GM23338 (cell line): ENCODE measurements around the gene ARAF. TPM values are rescaled to one million over a fixed set of nuclear protein-coding genes. Genes with fewer than 3 reads are reported as not detected.

Experiments used
- ATAC-seq: fragments of 200-7000 bp; cut with Tn5 transposase; 3 replicates; pipeline ENCODE4 v1.9.1; 2020
- DNase-seq: peaks from one replicate; pipeline ENCODE4 v3.0.0-alpha.2; 2015; ENCODE audit warnings: low spot score
- H2AFZ ChIP-seq: fragments of 200-600 bp; sonication (generic); 2 replicates; pipeline ENCODE4 v1.8.0; 2016; ENCODE audit warnings: antibody characterized with exemption, mild to moderate bottlenecking, moderate library complexity
- H3F3A ChIP-seq: fragments of 200-600 bp; sonication (generic); replicated peaks from 2 replicates; pipeline ENCODE4 v1.8.0; 2017; ENCODE audit warnings: antibody characterized with exemption, mixed run types, low read depth
- H3K27ac ChIP-seq: fragments of 200-600 bp; sonication (generic); 2 replicates; pipeline ENCODE4 v1.6.1; 2016; ENCODE audit warnings: low read depth
- H3K27me3 ChIP-seq: fragments of 200-600 bp; sonication (generic); 2 replicates; pipeline ENCODE4 v1.8.0; 2016; ENCODE audit warnings: mild to moderate bottlenecking, mixed run types, moderate library complexity; ENCODE audit not compliant: insufficient read depth
- H3K36me3 ChIP-seq: fragments of 200-600 bp; sonication (generic); 2 replicates; pipeline ENCODE4 v1.8.0; 2016; ENCODE audit warnings: mild to moderate bottlenecking; ENCODE audit not compliant: insufficient read depth
- H3K4me1 ChIP-seq: fragments of 200-600 bp; sonication (generic); 2 replicates; pipeline ENCODE4 v1.8.0; 2016; ENCODE audit warnings: mild to moderate bottlenecking, moderate library complexity; ENCODE audit not compliant: insufficient read depth
- H3K4me2 ChIP-seq: fragments of 200-600 bp; sonication (generic); 2 replicates; pipeline ENCODE4 v1.7.1; 2017; ENCODE audit warnings: mixed run types
- H3K4me3 ChIP-seq: fragments of 200-600 bp; sonication (generic); 2 replicates; pipeline ENCODE4 v1.6.1; 2016; ENCODE audit warnings: mixed run types
- H3K79me2 ChIP-seq: fragments of 200-600 bp; sonication (generic); replicated peaks from 2 replicates; pipeline ENCODE4 v1.8.0; 2017; ENCODE audit warnings: mild to moderate bottlenecking; ENCODE audit not compliant: insufficient read depth
- H3K9me2 ChIP-seq: fragments of 200-600 bp; sonication (generic); 2 replicates; pipeline ENCODE4 v1.8.0; 2017; ENCODE audit not compliant: insufficient read depth
- H4K20me1 ChIP-seq: fragments of 200-600 bp; sonication (generic); replicated peaks from 2 replicates; pipeline ENCODE4 v1.8.0; 2017; ENCODE audit warnings: mild to moderate bottlenecking; ENCODE audit not compliant: insufficient read depth
- H3K27ac Mint-ChIP-seq: 2 replicates; pipeline ENCODE4 v1.8.0; 2020; ENCODE audit warnings: inconsistent platforms, mild to moderate bottlenecking, moderate library complexity, mixed read lengths
- H3K27me3 Mint-ChIP-seq: 3 replicates; pipeline ENCODE4 v1.8.0; 2022; ENCODE audit warnings: low read depth, mild to moderate bottlenecking, moderate library complexity, mixed read lengths, inconsistent platforms; ENCODE audit not compliant: insufficient read depth, poor library complexity
- H3K36me3 Mint-ChIP-seq: 3 replicates; pipeline ENCODE4 v1.8.0; 2021; ENCODE audit warnings: low read depth, mild to moderate bottlenecking, inconsistent platforms, moderate library complexity, mixed read lengths
- H3K4me1 Mint-ChIP-seq: 3 replicates; pipeline ENCODE4 v1.8.0; 2020; ENCODE audit warnings: mild to moderate bottlenecking, inconsistent platforms, mixed read lengths
- H3K4me3 Mint-ChIP-seq: 3 replicates; pipeline ENCODE4 v1.8.0; 2021; ENCODE audit warnings: moderate library complexity, mild to moderate bottlenecking, inconsistent platforms, mixed read lengths
- H3K9me3 Mint-ChIP-seq: 3 replicates; pipeline ENCODE4 v1.8.0; 2020; ENCODE audit warnings: moderate library complexity, mild to moderate bottlenecking, inconsistent platforms, mixed read lengths
- CREB1 ChIP-seq: fragments of 250-450 bp; sonication (Bioruptor Pico); IDR thresholded peaks from 2 replicates; pipeline ENCODE4 v1.5.0; 2020; ENCODE audit warnings: low read depth, mild to moderate bottlenecking, moderate library complexity
- EZH2 ChIP-seq: fragments of 200-600 bp; sonication (generic); IDR thresholded peaks from one replicate; pipeline ENCODE4 v1.8.0; 2017; ENCODE audit warnings: antibody characterized with exemption, mild to moderate bottlenecking, low read depth; ENCODE audit not compliant: unreplicated experiment
- EZH2phosphoT487 ChIP-seq: fragments of 200-600 bp; sonication (generic); IDR thresholded peaks from one replicate; pipeline ENCODE4 v1.8.1; 2018; ENCODE audit warnings: antibody characterized with exemption; ENCODE audit not compliant: unreplicated experiment
- JUNB ChIP-seq: IDR thresholded peaks from one replicate; pipeline ENCODE4 v1.6.1; 2016; ENCODE audit warnings: antibody characterized with exemption; ENCODE audit not compliant: unreplicated experiment
- NANOG ChIP-seq: IDR thresholded peaks from 2 replicates; pipeline ENCODE4 v1.6.1; 2016; ENCODE audit warnings: antibody characterized with exemption, borderline replicate concordance
- STAT1 ChIP-seq: IDR thresholded peaks from one replicate; pipeline ENCODE4 v1.6.1; 2016; ENCODE audit warnings: antibody characterized with exemption; ENCODE audit not compliant: unreplicated experiment
- ZNF114 ChIP-seq: fragments of 250-450 bp; sonication (Bioruptor Pico); IDR thresholded peaks from 2 replicates; pipeline ENCODE4 v1.5.0; 2020; ENCODE audit warnings: mild to moderate bottlenecking, moderate library complexity
- ZNF331 ChIP-seq: fragments of 250-450 bp; sonication (Bioruptor Pico); IDR thresholded peaks from 2 replicates; pipeline ENCODE4 v1.5.0; 2020; ENCODE audit warnings: low read depth, mild to moderate bottlenecking, moderate library complexity
- polyA plus RNA-seq: library from polyadenylated mRNA; unstranded; fragments of >200 nt; fragmentation: Nextera tagmentation; extraction: Ambion mirVana; gene quantifications from 2 replicates; pipeline ENCODE4 v1.2.1, GENCODE V29; 2016
- total RNA-seq: library from RNA; depleted of rRNA; stranded (reverse); fragments of >200 nt; shearing (Covaris generic); gene quantifications from 2 replicates; pipeline ENCODE4 v1.2.3, GENCODE V29; 2014
- TF ChIP-seq, protein P1 (sequence below): IDR thresholded peaks from one replicate; pipeline ENCODE4 v1.6.1; 2018; ENCODE audit warnings: antibody characterized with exemption; ENCODE audit not compliant: unreplicated experiment
- TF ChIP-seq, protein P2 (sequence below): IDR thresholded peaks from 2 replicates; pipeline ENCODE4 v1.6.1; 2016; ENCODE audit warnings: antibody characterized with exemption

Gene ARAF
- total and polyA plus RNA-seq, 2 experiments from 2014 or later = 28.2 to 43.9 TPM

DNA sequence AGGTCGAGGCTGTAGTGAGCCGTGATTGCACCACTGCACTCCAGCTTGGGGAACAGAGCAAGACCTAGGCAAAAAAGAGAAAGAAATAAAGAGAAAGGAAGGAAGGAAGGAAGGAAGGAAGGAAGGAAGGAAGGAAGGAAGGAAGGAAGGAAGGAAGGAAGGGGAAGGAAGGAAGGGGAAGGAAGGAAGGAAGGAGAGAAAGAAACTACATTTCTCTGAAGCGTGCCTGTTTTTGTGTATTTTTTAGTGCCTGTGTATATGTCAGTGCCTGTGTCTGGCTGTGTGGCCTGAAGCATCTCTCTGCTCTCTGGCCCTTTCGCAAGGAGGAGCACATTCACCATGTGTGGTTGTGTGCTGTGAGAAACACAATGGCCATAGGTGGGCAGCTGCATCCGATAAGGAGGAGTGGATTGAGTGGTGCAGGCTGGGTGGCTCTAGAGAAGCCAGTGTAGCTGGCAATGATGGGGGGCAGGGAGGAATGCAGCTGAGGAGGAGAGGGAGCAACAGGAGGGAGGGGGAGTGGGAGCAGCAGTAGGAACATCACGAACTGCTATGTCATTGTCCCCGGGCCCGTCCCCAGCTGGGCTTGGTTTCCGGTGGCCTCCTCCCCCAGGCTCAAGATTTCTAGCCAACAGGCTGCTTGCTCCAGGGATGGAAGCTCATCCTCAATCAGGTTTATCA lies 47.3 kb downstream of the ARAF start:
- H3K4me1 ChIP-seq = no peaks in the 10 kb centered on the region
- H3K4me3 ChIP-seq = no peak overlapping the region; the same call in 1 of the 2 replicates
- Mint-ChIP-seq H3K4me1 (peaks cover 17% of the 10 kb centered on the region), H3K4me3 (no peak overlapping the region; the same call in 1 of the 3 replicates), H3K9me3 (no peaks in the 10 kb centered on the region), H3K27ac (peak overlapping the region; percentile 98), H3K36me3 (peaks cover 13% of the 10 kb centered on the region; the same call in 2 of the 3 replicates), H3K27me3 (peaks cover 4% of the 10 kb centered on the region)
- no peaks in the 10 kb centered on the region for H3K36me3 ChIP-seq
- H3K79me2 ChIP-seq = no peaks in the 10 kb centered on the region
- no peak overlapping the region for H2AFZ ChIP-seq
- no peak overlapping the region for H3K4me2 ChIP-seq
- H3K27ac ChIP-seq = 0 out of 2 replicates have a peak overlapping the region, but pooled peaks have one; percentile 59
- H4K20me1 ChIP-seq = no peaks in the 10 kb centered on the region
- peak; percentile 96 for ATAC-seq
- no peaks in the 10 kb centered on the region for H3F3A ChIP-seq
- no peaks in the 10 kb centered on the region for H3K9me2 ChIP-seq
- H3K27me3 ChIP-seq = no peaks in the 10 kb centered on the region
- TF ChIP-seq, protein P1, sequence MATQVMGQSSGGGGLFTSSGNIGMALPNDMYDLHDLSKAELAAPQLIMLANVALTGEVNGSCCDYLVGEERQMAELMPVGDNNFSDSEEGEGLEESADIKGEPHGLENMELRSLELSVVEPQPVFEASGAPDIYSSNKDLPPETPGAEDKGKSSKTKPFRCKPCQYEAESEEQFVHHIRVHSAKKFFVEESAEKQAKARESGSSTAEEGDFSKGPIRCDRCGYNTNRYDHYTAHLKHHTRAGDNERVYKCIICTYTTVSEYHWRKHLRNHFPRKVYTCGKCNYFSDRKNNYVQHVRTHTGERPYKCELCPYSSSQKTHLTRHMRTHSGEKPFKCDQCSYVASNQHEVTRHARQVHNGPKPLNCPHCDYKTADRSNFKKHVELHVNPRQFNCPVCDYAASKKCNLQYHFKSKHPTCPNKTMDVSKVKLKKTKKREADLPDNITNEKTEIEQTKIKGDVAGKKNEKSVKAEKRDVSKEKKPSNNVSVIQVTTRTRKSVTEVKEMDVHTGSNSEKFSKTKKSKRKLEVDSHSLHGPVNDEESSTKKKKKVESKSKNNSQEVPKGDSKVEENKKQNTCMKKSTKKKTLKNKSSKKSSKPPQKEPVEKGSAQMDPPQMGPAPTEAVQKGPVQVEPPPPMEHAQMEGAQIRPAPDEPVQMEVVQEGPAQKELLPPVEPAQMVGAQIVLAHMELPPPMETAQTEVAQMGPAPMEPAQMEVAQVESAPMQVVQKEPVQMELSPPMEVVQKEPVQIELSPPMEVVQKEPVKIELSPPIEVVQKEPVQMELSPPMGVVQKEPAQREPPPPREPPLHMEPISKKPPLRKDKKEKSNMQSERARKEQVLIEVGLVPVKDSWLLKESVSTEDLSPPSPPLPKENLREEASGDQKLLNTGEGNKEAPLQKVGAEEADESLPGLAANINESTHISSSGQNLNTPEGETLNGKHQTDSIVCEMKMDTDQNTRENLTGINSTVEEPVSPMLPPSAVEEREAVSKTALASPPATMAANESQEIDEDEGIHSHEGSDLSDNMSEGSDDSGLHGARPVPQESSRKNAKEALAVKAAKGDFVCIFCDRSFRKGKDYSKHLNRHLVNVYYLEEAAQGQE = no peak
- TF ChIP-seq, protein P2, sequence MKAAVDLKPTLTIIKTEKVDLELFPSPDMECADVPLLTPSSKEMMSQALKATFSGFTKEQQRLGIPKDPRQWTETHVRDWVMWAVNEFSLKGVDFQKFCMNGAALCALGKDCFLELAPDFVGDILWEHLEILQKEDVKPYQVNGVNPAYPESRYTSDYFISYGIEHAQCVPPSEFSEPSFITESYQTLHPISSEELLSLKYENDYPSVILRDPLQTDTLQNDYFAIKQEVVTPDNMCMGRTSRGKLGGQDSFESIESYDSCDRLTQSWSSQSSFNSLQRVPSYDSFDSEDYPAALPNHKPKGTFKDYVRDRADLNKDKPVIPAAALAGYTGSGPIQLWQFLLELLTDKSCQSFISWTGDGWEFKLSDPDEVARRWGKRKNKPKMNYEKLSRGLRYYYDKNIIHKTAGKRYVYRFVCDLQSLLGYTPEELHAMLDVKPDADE = peak; percentile 65; the same call in 1 of the 2 replicates
- no peak for TF ChIP-seq NANOG
- DNase-seq = peak; percentile 74

DNA sequence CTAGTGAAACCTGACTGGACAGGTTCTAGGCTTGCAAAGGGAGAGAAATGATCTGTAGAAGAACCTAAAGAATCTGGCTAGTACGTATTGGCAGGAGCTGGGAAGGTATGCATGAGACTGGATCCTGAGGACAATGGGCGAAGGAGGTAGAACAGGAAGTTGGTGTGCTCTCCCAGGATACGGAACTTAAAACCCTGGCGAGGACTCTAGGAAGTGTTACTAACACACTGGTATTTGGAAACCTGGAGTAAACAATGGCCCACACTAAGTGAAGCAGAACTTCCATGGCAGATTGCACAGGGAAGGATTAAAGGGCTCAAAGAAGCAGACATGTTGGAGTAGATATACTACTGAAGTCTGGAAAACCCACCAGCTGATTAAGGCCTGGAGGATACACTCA lies 49.5 kb downstream of the ARAF start:
- DNase-seq = no peak
- H3K4me3 ChIP-seq = no peak overlapping the region
- Mint-ChIP-seq H3K9me3 (no peaks in the 10 kb centered on the region), H3K4me3 (no peak overlapping the region), H3K36me3 (peaks cover 13% of the 10 kb centered on the region; the same call in 2 of the 3 replicates), H3K27me3 (peaks cover 4% of the 10 kb centered on the region), H3K4me1 (peaks cover 17% of the 10 kb centered on the region), H3K27ac (no peak overlapping the region; the same call in 1 of the 2 replicates)
- H3K36me3 ChIP-seq = no peaks in the 10 kb centered on the region
- no peaks in the 10 kb centered on the region for H3K79me2 ChIP-seq
- no peaks in the 10 kb centered on the region for H3F3A ChIP-seq
- H3K27ac ChIP-seq = no peak overlapping the region
- H2AFZ ChIP-seq = no peak overlapping the region
- no peaks in the 10 kb centered on the region for H3K4me1 ChIP-seq
- no peak for ATAC-seq
- H3K27me3 ChIP-seq = no peaks in the 10 kb centered on the region
- H4K20me1 ChIP-seq = no peaks in the 10 kb centered on the region
- H3K9me2 ChIP-seq = no peaks in the 10 kb centered on the region
- H3K4me2 ChIP-seq = no peak overlapping the region
- no peak for TF ChIP-seq EZH2
- no peak for TF ChIP-seq STAT1
- TF ChIP-seq EZH2phosphoT487 = no peak
- TF ChIP-seq ZNF331 (CRISPR knock-in tag) = no peak
- TF ChIP-seq, protein P2 = no peak
- no peak for TF ChIP-seq CREB1 (CRISPR knock-in tag)
- TF ChIP-seq, protein P1 = no peak
- TF ChIP-seq ZNF114 (CRISPR knock-in tag) = no peak
- TF ChIP-seq JUNB = no peak
